K562 (cell line): Measurements from ENCODE around the gene P2RX5. TPM values are rescaled to one million over a fixed set of nuclear protein-coding genes. Genes with fewer than 3 reads are reported as not detected.

Experiments
- ATAC-seq: fragments of 200-7000 bp; cut with Tn5 transposase; 3 replicates; pipeline ENCODE4 v1.9.1; 2020; ENCODE audit warnings: moderate library complexity
- BruUV-seq: library from RNA; stranded (reverse); fragments of 400-500 nt; replicated peaks from 2 replicates; lab custom pipeline; 2021; lab: Mats Ljungman, UMichigan
- CTCF ChIA-PET: fragments of 300-600 bp; formaldehyde crosslinking; extraction: SDS; loops from one replicate; lab custom pipeline; 2021; ENCODE audit warnings: low intra/inter-chr PET ratio; lab: Yijun Ruan, JAX
- POLR2A ChIA-PET: fragments of 300-600, 350-650 bp; sonication (Branson Sonifier 250); formaldehyde crosslinking; extraction: SDS; loops from one replicate; lab custom pipeline; 2021; ENCODE audit warnings: antibody characterized with exemption, inconsistent platforms; lab: Yijun Ruan, JAX
- DNase-seq, 4 experiments: peaks; one replicate each; pipeline versions ENCODE4 v3.0.0 to v3.0.0-alpha.2; 2011 to 2018; ENCODE audit warnings: low spot score in 3 of 4, mixed read lengths in 3 of 4; ENCODE audit errors: extremely low read depth in 1 of 4
- FAIRE-seq: peaks from 2 replicates; lab custom pipeline; 2011; peaks lifted over from hg19 to GRCh38; lab: Jason Lieb, UNC
- H2AFZ ChIP-seq: 2 replicates; pipeline ENCODE4 v1.6.0; 2011; ENCODE audit warnings: low read depth, low read length, control low read depth, inconsistent platforms
- H3K27ac ChIP-seq: fragments of 200-600 bp; 3 replicates; pipeline ENCODE4 v1.8.0; 2011; ENCODE audit warnings: low read depth, mild to moderate bottlenecking, control low read depth, inconsistent platforms, low read length, moderate library complexity, mixed read lengths; ENCODE audit errors: extremely low read depth
- H3K27me3 ChIP-seq, 2 experiments: fragments of 300-600 bp in 1 of 2; 2 replicates in 1 of 2; 3 replicates in 1 of 2; pipeline versions ENCODE4 v1.6.0 to v1.8.0; 2011; ENCODE audit warnings: inconsistent platforms in 2 of 2, low read length in 2 of 2, mild to moderate bottlenecking in 1 of 2, mixed read lengths in 1 of 2, moderate library complexity in 1 of 2; ENCODE audit not compliant: control insufficient read depth in 2 of 2, insufficient read depth in 2 of 2
- H3K36me3 ChIP-seq: fragments of 300-600 bp; 3 replicates; pipeline ENCODE4 v1.8.0; 2011; ENCODE audit warnings: mild to moderate bottlenecking, low read length, inconsistent platforms; ENCODE audit not compliant: control insufficient read depth, insufficient read depth
- H3K4me1 ChIP-seq, 2 experiments: fragments of 200-600 bp in 1 of 2; replicated peaks in 1 of 2; 2 replicates in 1 of 2; 3 replicates in 1 of 2; pipeline versions ENCODE4 v1.5.1 to v1.8.0; 2011; ENCODE audit warnings: inconsistent platforms in 2 of 2, low read length in 2 of 2, mild to moderate bottlenecking in 1 of 2, mixed read lengths in 1 of 2, moderate library complexity in 1 of 2; ENCODE audit not compliant: control insufficient read depth in 2 of 2, insufficient read depth in 2 of 2
- H3K4me2 ChIP-seq: 2 replicates; pipeline ENCODE4 v1.6.1; 2011; ENCODE audit warnings: low read length, control low read depth, inconsistent platforms, mixed read lengths; ENCODE audit not compliant: insufficient read depth
- H3K4me3 ChIP-seq: fragments of 200-600 bp; sonication (generic), shearing (Covaris generic); 2 replicates; pipeline ENCODE4 v1.5.1; 2016; ENCODE audit warnings: control low read depth, inconsistent platforms
- H3K79me2 ChIP-seq: fragments of 200-600 bp; 3 replicates; pipeline ENCODE4 v1.8.0; 2011; ENCODE audit warnings: low read length, inconsistent platforms; ENCODE audit not compliant: control insufficient read depth, insufficient read depth
- H3K9ac ChIP-seq, 2 experiments: 2 replicates each; pipeline versions ENCODE4 v1.6.0 to v1.6.1; 2011; ENCODE audit warnings: low read depth in 2 of 2, low read length in 2 of 2, control low read depth in 1 of 2, inconsistent platforms in 1 of 2, mild to moderate bottlenecking in 1 of 2, mixed read lengths in 1 of 2; ENCODE audit not compliant: insufficient read depth in 1 of 2
- H3K9me1 ChIP-seq: one replicate; pipeline ENCODE4 v1.6.0; 2011; ENCODE audit warnings: inconsistent platforms, mild to moderate bottlenecking, low read length, moderate library complexity; ENCODE audit not compliant: control insufficient read depth, insufficient read depth
- H3K9me3 ChIP-seq: replicated peaks from 2 replicates; pipeline ENCODE4 v1.5.1; 2011; ENCODE audit warnings: low read depth, low read length, inconsistent platforms; ENCODE audit not compliant: control insufficient read depth, insufficient read depth
- H4K20me1 ChIP-seq: replicated peaks from 2 replicates; pipeline ENCODE4 v1.6.1; 2011; ENCODE audit warnings: low read length, inconsistent platforms, mixed read lengths; ENCODE audit not compliant: control insufficient read depth, insufficient read depth
- CBFB ChIP-seq: sonication (generic); formaldehyde crosslinking; IDR thresholded peaks from 2 replicates; pipeline ENCODE4 v1.4.0; 2020; ENCODE audit warnings: mild to moderate bottlenecking, missing genetic modification reagents
- CBX8 ChIP-seq: fragments of 200-600 bp; sonication (generic); IDR thresholded peaks from 2 replicates; pipeline ENCODE4 v1.6.1; 2012; ENCODE audit warnings: borderline replicate concordance, mixed run types, low read depth, mild to moderate bottlenecking, moderate library complexity, mixed read lengths, low read length, control low read depth, inconsistent platforms; ENCODE audit not compliant: poor library complexity, severe bottlenecking; ENCODE audit errors: extremely low read depth
- DMBX1 ChIP-seq: fragments of 250-450 bp; sonication (Bioruptor Pico); IDR thresholded peaks from 2 replicates; pipeline ENCODE4 v1.8.0; 2022; ENCODE audit warnings: inconsistent platforms, mild to moderate bottlenecking, moderate library complexity, borderline replicate concordance
- HSF4 ChIP-seq: fragments of 250-450 bp; sonication (Bioruptor Pico); IDR thresholded peaks from 2 replicates; pipeline ENCODE4 v2.1.2; 2022; ENCODE audit warnings: mild to moderate bottlenecking, moderate library complexity, borderline replicate concordance
- ILF3 ChIP-seq: fragments of 450-650 bp; IDR thresholded peaks from 2 replicates; pipeline ENCODE4 v1.6.1; 2018; ENCODE audit warnings: antibody characterized with exemption, mild to moderate bottlenecking, moderate library complexity, borderline replicate concordance
- NR2C1 ChIP-seq, 2 experiments: fragments of 450-650 bp; IDR thresholded peaks; 2 replicates each; pipeline ENCODE4 v1.6.1; 2017; ENCODE audit warnings: mild to moderate bottlenecking in 2 of 2, antibody characterized with exemption in 1 of 2, inconsistent platforms in 1 of 2, missing compliant biosample characterization in 1 of 2, missing genetic modification characterization in 1 of 2
- SOX6 ChIP-seq: fragments of 450-650 bp; IDR thresholded peaks from 2 replicates; pipeline ENCODE4 v1.6.1; 2014; ENCODE audit warnings: mild to moderate bottlenecking
- ZBTB33 ChIP-seq: sonication (generic); formaldehyde crosslinking; IDR thresholded peaks from 2 replicates; pipeline ENCODE4 v1.8.1; 2023; ENCODE audit warnings: mild to moderate bottlenecking, missing genetic modification reagents
- ZNF124 ChIP-seq: sonication (generic); formaldehyde crosslinking; IDR thresholded peaks from 2 replicates; pipeline ENCODE4 v1.8.1; 2022; ENCODE audit warnings: missing genetic modification reagents
- WGBS: fragments of 100-300 bp; shearing (Covaris generic); methylation state at CpG from one replicate; pipeline ENCODE4 v1.1.6; 2016; ENCODE audit warnings: low coverage, mixed read lengths; ENCODE audit not compliant: insufficient coverage; ENCODE audit errors: missing lambda C conversion rate; 5-methylcytosine and 5-hydroxymethylcytosine counted together
- in situ Hi-C: fragments of 300-500 bp; cut with MboI; formaldehyde crosslinking; loops from 4 replicates; pipeline ENCODE4 v1.15.0; 2018; ENCODE audit warnings: inconsistent platforms, mixed read lengths
- intact Hi-C: fragments of 100-400 bp; cut with micrococcal nuclease; formaldehyde crosslinking; loops from 2 replicates; pipeline ENCODE4 v1.14.2; 2022
- polyA plus RNA-seq, 8 experiments: library from polyadenylated mRNA; depleted of rRNA in 4 of 8; stranded (reverse) in 5 of 8; unstranded in 3 of 8; fragments of >200 nt; fragmentation: Nextera tagmentation in 2 of 8; fragmentation: Illumina TruSeq in 1 of 8; extraction: Ambion mirVana in 2 of 8; extraction: Trizol in 1 of 8; gene quantifications; 2 replicates each; pipeline versions ENCODE4 v1.2.1 to v1.2.3, GENCODE V29; 2011 to 2014; ENCODE audit warnings: inconsistent platforms in 1 of 8, missing spikeins in 1 of 8
- total RNA-seq, 7 experiments: library from RNA; depleted of rRNA in 6 of 7; stranded (reverse); fragments of >200 nt in 6 of 7; fragmentation: Illumina TruSeq in 2 of 7; extraction: Trizol in 2 of 7; gene quantifications; 2 replicates each; pipeline versions ENCODE4 v1.2.1 to v1.2.3, GENCODE V29; 2011 to 2021; ENCODE audit warnings: low replicate concordance in 1 of 7
- TF ChIP-seq, protein P1 (sequence below): fragments of 200-800 bp; sonication (Bioruptor generic); IDR thresholded peaks from 2 replicates; pipeline ENCODE4 v1.6.1; 2017; ENCODE audit warnings: missing genetic modification characterization, missing compliant biosample characterization

P2RX5 gene
- total and polyA plus RNA-seq, 9 of the 15 experiments (the other 6 are each of a cell fraction or from before 2014, with no cell fraction given), result 0.31 to 4.0 (median 1.3) TPM

- no peak for DNase-seq
- no peak overlapping the region for H3K4me3 ChIP-seq
- no peak overlapping the region for H2AFZ ChIP-seq
- H3K4me1 ChIP-seq, result peaks cover 3 to 8% of the 10 kb centered on the region in 2 experiments; a peak in 4 of 5 replicates
- no peaks in the 10 kb centered on the region for H3K27me3 ChIP-seq
- H3K9me3 ChIP-seq, result no peaks in the 10 kb centered on the region
- H4K20me1 ChIP-seq, result no peaks in the 10 kb centered on the region
- 92% methylated on average over 7 of the region's 8 CpGs for whole genome bisulfite sequencing
- ChIA-PET CTCF (no interaction called here), POLR2A (interaction anchor here (1.6 kb wide), 1 partner anchor 14 kb away, joined by 4 read pairs; no protein-coding TSS in a partner anchor)
- no peak for ATAC-seq
- H3K36me3 ChIP-seq, result peaks cover 53% of the 10 kb centered on the region; the same call in 2 of the 3 replicates
- intact Hi-C loops, result no loop called here
- H3K9ac ChIP-seq, result no peak overlapping the region
- FAIRE-seq, result no peak
- no peak overlapping the region for H3K27ac ChIP-seq
- H3K9me1 ChIP-seq, result no peaks in the 10 kb centered on the region
- in situ Hi-C loops, result no loop called here
- no TSS peak for BruUV-seq
- no peak for TF ChIP-seq CBX8
- TF ChIP-seq, protein P1, sequence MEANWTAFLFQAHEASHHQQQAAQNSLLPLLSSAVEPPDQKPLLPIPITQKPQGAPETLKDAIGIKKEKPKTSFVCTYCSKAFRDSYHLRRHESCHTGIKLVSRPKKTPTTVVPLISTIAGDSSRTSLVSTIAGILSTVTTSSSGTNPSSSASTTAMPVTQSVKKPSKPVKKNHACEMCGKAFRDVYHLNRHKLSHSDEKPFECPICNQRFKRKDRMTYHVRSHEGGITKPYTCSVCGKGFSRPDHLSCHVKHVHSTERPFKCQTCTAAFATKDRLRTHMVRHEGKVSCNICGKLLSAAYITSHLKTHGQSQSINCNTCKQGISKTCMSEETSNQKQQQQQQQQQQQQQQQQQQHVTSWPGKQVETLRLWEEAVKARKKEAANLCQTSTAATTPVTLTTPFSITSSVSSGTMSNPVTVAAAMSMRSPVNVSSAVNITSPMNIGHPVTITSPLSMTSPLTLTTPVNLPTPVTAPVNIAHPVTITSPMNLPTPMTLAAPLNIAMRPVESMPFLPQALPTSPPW (CRISPR knock-in tag), result no peak
- TF ChIP-seq DMBX1 (CRISPR knock-in tag), result no peak
- TF ChIP-seq ILF3, result no peak
- TF ChIP-seq SOX6, result no peak
- TF ChIP-seq NR2C1 (IDR thresholded peaks at IDR 0.05), result no peak
- TF ChIP-seq NR2C1 (tag; IDR thresholded peaks at IDR 0.05), result no peak
- TF ChIP-seq CBFB, result no peak
- no peak for TF ChIP-seq ZNF124 (CRISPR knock-in tag)
- no peak for TF ChIP-seq HSF4
- no peak for TF ChIP-seq ZBTB33 (CRISPR knock-in tag)
- H3K79me2 ChIP-seq, result no peaks in the 10 kb centered on the region
- H3K4me2 ChIP-seq, result no peak overlapping the region
These were observed 19.3 kb upstream of the P2RX5 start for GRCh38 chr17:3715296-3715695.
